Fibroblast of lung (primary cell): ENCODE results near the gene NASP. TPM values are rescaled to one million over a fixed set of nuclear protein-coding genes. Genes with fewer than 3 reads are reported as not detected.

ENCODE experiments used
- DNase-seq, 2 donors: peaks; one replicate each; pipeline versions ENCODE4 v3.0.0 to v3.0.0-alpha.2; 2010; ENCODE audit warnings: low read depth in 2 of 2
- H2AFZ ChIP-seq: 2 replicates; pipeline ENCODE4 v1.5.1; 2012; ENCODE audit warnings: low read length, control low read depth, inconsistent platforms
- H3K27ac ChIP-seq: 2 replicates; pipeline ENCODE4 v1.5.1; 2011; ENCODE audit warnings: low read length, control low read depth; ENCODE audit not compliant: insufficient read depth
- H3K27me3 ChIP-seq: 2 replicates; pipeline ENCODE4 v1.5.1; 2011; ENCODE audit warnings: mild to moderate bottlenecking, low read length; ENCODE audit not compliant: control insufficient read depth, insufficient read depth
- H3K36me3 ChIP-seq: 2 replicates; pipeline ENCODE4 v1.5.1; 2011; ENCODE audit warnings: low read length; ENCODE audit not compliant: control insufficient read depth, insufficient read depth
- H3K4me1 ChIP-seq: 2 replicates; pipeline ENCODE4 v1.5.1; 2011; ENCODE audit warnings: low read length; ENCODE audit not compliant: control insufficient read depth, insufficient read depth; ENCODE audit errors: extremely low read depth
- H3K4me2 ChIP-seq: 2 replicates; pipeline ENCODE4 v1.5.1; 2011; ENCODE audit warnings: low read length, control low read depth; ENCODE audit not compliant: insufficient read depth; ENCODE audit errors: extremely low read depth
- H3K4me3 ChIP-seq, 4 experiments: fragments of 200-600 bp in 1 of 4; sonication (generic) in 1 of 4; replicated peaks in 1 of 4; 2 replicates each; pipeline ENCODE4 v1.5.1; 2011 to 2016; ENCODE audit warnings: low read length in 4 of 4, low read depth in 3 of 4, mild to moderate bottlenecking in 3 of 4, control low read depth in 2 of 4, inconsistent platforms in 1 of 4, mixed read lengths in 1 of 4; ENCODE audit not compliant: insufficient read depth in 1 of 4; ENCODE audit errors: control extremely low read depth in 1 of 4
- H3K79me2 ChIP-seq: 2 replicates; pipeline ENCODE4 v1.5.1; 2012; ENCODE audit warnings: mild to moderate bottlenecking, low read length, inconsistent platforms; ENCODE audit not compliant: control insufficient read depth, insufficient read depth
- H3K9ac ChIP-seq: 2 replicates; pipeline ENCODE4 v1.5.1; 2011; ENCODE audit warnings: mild to moderate bottlenecking, low read length, control low read depth; ENCODE audit not compliant: insufficient read depth
- H3K9me3 ChIP-seq: 2 replicates; pipeline ENCODE4 v1.5.1; 2012; ENCODE audit warnings: low read depth, low read length; ENCODE audit not compliant: control insufficient read depth, insufficient read depth
- H4K20me1 ChIP-seq: 2 replicates; pipeline ENCODE4 v1.5.1; 2011; ENCODE audit warnings: low read length; ENCODE audit not compliant: control insufficient read depth, insufficient read depth; ENCODE audit errors: extremely low read depth
- EZH2 ChIP-seq: IDR thresholded peaks from 2 replicates; pipeline ENCODE4 v1.5.1; 2012; ENCODE audit warnings: low read length, control low read depth, mild to moderate bottlenecking; ENCODE audit errors: missing control alignments
- polyA plus RNA-seq, 2 donors: library from polyadenylated mRNA; depleted of rRNA in 1 of 2; stranded (reverse) in 1 of 2; unstranded in 1 of 2; fragments of >200 nt; gene quantifications; 2 replicates each; pipeline ENCODE4 v1.2.1, GENCODE V29; 2011 to 2012; ENCODE audit warnings: missing spikeins in 1 of 2
- total RNA-seq: library from RNA; depleted of rRNA; stranded (reverse); fragments of >200 nt; gene quantifications from 2 replicates; pipeline ENCODE4 v1.2.1, GENCODE V29; 2014
- TF ChIP-seq, protein P1 (sequence below), 2 donors: IDR thresholded peaks in 1 of 2; conservative IDR thresholded peaks in 1 of 2; 1 replicate in 1 of 2; 2 replicates in 1 of 2; pipeline ENCODE4 v1.5.1; 2011 to 2012; ENCODE audit warnings: low read length in 2 of 2, control low read depth in 1 of 2, inconsistent platforms in 1 of 2, low read depth in 1 of 2, mild to moderate bottlenecking in 1 of 2

Gene NASP
- total and polyA plus RNA-seq, 2 donors (not counting 1 experiment from before 2014, with no cell fraction given), result 30.9 to 54.1 TPM

DNA sequence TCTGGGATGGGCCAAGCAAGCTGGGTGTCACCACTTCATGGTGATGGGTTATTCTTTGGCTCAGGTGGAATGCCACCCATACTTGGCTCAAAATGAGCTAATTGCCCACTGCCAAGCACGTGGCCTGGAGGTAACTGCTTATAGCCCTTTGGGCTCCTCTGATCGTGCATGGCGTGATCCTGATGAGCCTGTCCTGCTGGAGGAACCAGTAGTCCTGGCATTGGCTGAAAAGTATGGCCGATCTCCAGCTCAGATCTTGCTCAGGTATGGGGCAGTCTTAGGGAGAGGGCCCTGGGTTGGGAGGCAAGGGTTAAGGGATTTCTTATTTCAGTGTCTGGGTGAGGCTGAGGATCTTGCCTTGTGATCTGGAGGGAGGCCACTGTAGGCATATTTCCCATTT, 15.4 kb upstream of the NASP start:
- H4K20me1 ChIP-seq, result no peaks in the 10 kb centered on the region
- H3K4me2 ChIP-seq, result no peak overlapping the region
- no peak overlapping the region for H3K4me3 ChIP-seq
- no peaks in the 10 kb centered on the region for H3K4me1 ChIP-seq
- DNase-seq, result no peak
- no peak overlapping the region for H2AFZ ChIP-seq
- H3K27me3 ChIP-seq, result no peaks in the 10 kb centered on the region
- no peaks in the 10 kb centered on the region for H3K9me3 ChIP-seq
- TF ChIP-seq EZH2, result no peak
- TF ChIP-seq, protein P1, sequence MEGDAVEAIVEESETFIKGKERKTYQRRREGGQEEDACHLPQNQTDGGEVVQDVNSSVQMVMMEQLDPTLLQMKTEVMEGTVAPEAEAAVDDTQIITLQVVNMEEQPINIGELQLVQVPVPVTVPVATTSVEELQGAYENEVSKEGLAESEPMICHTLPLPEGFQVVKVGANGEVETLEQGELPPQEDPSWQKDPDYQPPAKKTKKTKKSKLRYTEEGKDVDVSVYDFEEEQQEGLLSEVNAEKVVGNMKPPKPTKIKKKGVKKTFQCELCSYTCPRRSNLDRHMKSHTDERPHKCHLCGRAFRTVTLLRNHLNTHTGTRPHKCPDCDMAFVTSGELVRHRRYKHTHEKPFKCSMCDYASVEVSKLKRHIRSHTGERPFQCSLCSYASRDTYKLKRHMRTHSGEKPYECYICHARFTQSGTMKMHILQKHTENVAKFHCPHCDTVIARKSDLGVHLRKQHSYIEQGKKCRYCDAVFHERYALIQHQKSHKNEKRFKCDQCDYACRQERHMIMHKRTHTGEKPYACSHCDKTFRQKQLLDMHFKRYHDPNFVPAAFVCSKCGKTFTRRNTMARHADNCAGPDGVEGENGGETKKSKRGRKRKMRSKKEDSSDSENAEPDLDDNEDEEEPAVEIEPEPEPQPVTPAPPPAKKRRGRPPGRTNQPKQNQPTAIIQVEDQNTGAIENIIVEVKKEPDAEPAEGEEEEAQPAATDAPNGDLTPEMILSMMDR (conservative IDR thresholded peaks at IDR 0.05 in 1 of 2, IDR thresholded peaks at IDR 0.05 in 1 of 2; ENCODE audit: low read depth in 1 of 2, low read length in 2 of 2), result no peak
- no peak overlapping the region for H3K9ac ChIP-seq
- peaks cover 9% of the 10 kb centered on the region for H3K36me3 ChIP-seq
- no peak overlapping the region for H3K27ac ChIP-seq
- H3K79me2 ChIP-seq, result no peaks in the 10 kb centered on the region

DNA sequence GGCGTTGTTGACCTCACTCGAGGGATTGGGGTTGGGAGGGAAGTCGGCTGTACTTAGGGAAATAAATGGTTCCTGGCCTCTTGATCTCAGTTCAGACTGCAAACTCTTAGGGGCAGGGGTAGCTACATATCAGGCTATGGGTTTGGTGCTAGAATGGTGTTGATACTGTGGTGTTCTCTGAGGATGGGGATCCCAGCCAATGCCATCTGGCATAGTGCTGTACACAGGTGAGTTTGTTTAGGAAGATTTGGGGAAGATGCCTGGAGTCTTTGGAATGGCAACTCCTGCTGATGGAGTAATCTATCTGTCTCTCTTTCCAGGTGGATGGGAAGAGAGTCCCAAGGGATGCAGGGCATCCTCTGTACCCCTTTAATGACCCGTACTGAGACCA, 14.3 kb upstream of the NASP start:
- no peak overlapping the region for H3K9ac ChIP-seq
- no peaks in the 10 kb centered on the region for H3K9me3 ChIP-seq
- peaks cover 7% of the 10 kb centered on the region for H3K36me3 ChIP-seq
- H3K4me1 ChIP-seq, result no peaks in the 10 kb centered on the region
- TF ChIP-seq EZH2, result no peak
- TF ChIP-seq, protein P1 (conservative IDR thresholded peaks at IDR 0.05 in 1 of 2, IDR thresholded peaks at IDR 0.05 in 1 of 2; ENCODE audit: low read depth in 1 of 2, low read length in 2 of 2), result no peak
- no peak for DNase-seq
- no peak overlapping the region for H3K4me2 ChIP-seq
- no peaks in the 10 kb centered on the region for H3K27me3 ChIP-seq
- H3K4me3 ChIP-seq, result no peak overlapping the region
- no peaks in the 10 kb centered on the region for H3K79me2 ChIP-seq
- H4K20me1 ChIP-seq, result no peaks in the 10 kb centered on the region
- no peak overlapping the region for H3K27ac ChIP-seq
- no peak overlapping the region for H2AFZ ChIP-seq

DNA sequence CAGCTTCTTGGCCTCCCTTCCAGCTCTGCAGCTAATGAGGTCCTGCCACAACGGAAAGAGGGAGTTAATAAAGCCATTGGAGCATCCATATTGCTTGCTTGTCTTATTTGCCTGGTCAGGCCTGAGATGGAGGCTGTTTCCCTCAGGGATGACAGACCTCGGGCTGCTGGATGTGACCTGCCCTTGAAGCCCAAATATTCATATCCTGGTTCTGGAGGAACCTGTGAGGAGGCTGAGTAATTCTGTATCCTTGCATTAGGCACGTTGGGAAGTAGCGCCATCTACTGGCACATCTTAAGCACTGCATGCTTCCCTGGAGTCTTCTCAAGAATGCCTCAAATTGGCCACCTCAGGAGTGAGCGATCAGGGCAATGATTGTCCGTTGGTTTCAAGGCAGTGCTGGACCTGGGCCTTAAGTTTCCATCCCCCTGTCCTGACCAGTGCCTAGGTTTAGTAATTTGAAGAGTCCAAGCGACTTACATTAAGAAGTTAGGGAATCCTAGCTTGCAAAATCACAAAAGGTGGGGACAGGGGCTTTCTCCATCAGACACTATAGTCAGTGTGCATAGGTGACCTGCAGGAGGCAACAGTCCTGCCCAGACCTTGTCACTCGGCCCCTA, 13.8 kb upstream of the NASP start:
- no peaks in the 10 kb centered on the region for H3K4me1 ChIP-seq
- H4K20me1 ChIP-seq, result no peaks in the 10 kb centered on the region
- no peaks in the 10 kb centered on the region for H3K9me3 ChIP-seq
- DNase-seq, result peak; percentile 62 to 80
- no peak overlapping the region for H3K4me2 ChIP-seq
- H3K4me3 ChIP-seq, result no peak overlapping the region
- peaks cover 7% of the 10 kb centered on the region for H3K36me3 ChIP-seq
- H2AFZ ChIP-seq, result no peak overlapping the region
- no peaks in the 10 kb centered on the region for H3K79me2 ChIP-seq
- no peaks in the 10 kb centered on the region for H3K27me3 ChIP-seq
- H3K27ac ChIP-seq, result no peak overlapping the region
- TF ChIP-seq EZH2, result no peak
- TF ChIP-seq, protein P1 (conservative IDR thresholded peaks at IDR 0.05 in 1 of 2, IDR thresholded peaks at IDR 0.05 in 1 of 2; ENCODE audit: low read depth in 1 of 2, low read length in 2 of 2), result peak; percentile 99
- no peak overlapping the region for H3K9ac ChIP-seq
